Fibroblast of pulmonary artery (primary cell): ENCODE data around the gene AATK.
A peak's percentile ranks its signal among the peaks of the same experiment; 100 is the strongest.

Experiments used
- DNase-seq: peaks from one replicate; pipeline ENCODE4 v3.0.0-alpha.2; 2010; ENCODE audit warnings: low read depth
- H3K4me3 ChIP-seq: replicated peaks from 2 replicates; pipeline ENCODE4 v1.5.1; 2011; ENCODE audit warnings: low read depth, mild to moderate bottlenecking, control low read depth, low read length, moderate library complexity
- CTCF ChIP-seq: IDR thresholded peaks from 2 replicates; pipeline ENCODE4 v1.5.1; 2011; ENCODE audit warnings: mild to moderate bottlenecking, control low read depth, low read length, inconsistent platforms; ENCODE audit errors: missing control alignments

Gene AATK

GRCh38 chr17:81178136-81179091 lies 12.4 kb upstream of the AATK start:
- no peak overlapping the region for H3K4me3 ChIP-seq
- TF ChIP-seq CTCF = no peak
- no peak for DNase-seq

GRCh38 chr17:81176666-81177065 lies 10.6 kb upstream of the AATK start:
- no peak for TF ChIP-seq CTCF
- no peak for DNase-seq
- H3K4me3 ChIP-seq = no peak overlapping the region

- H3K4me3 ChIP-seq = no peak overlapping the region
- no peak for DNase-seq
- no peak for TF ChIP-seq CTCF
These were observed 7.7 kb upstream of the AATK start for GRCh38 chr17:81173762-81174155.

GRCh38 chr17:81173052-81173761 lies 7.2 kb upstream of the AATK start:
- no peak for TF ChIP-seq CTCF
- H3K4me3 ChIP-seq = no peak overlapping the region
- no peak for DNase-seq

- no peak for TF ChIP-seq CTCF
- no peak overlapping the region for H3K4me3 ChIP-seq
- DNase-seq = peak; percentile 29
These were observed 5.9 kb upstream of the AATK start for GRCh38 chr17:81171941-81172340.

- no peak for TF ChIP-seq CTCF
- H3K4me3 ChIP-seq = no peak overlapping the region
- DNase-seq = no peak
These were observed 4.9 kb upstream of the AATK start for GRCh38 chr17:81170727-81171494.
